Measurements from ENCODE around the gene PACRG. TPM values are rescaled to one million over a fixed set of nuclear protein-coding genes. Genes with fewer than 3 reads are reported as not detected.

The PACRG gene
- total RNA-seq, 2 experiments from 2014 or later, result 0.78 TPM; not detected in 1

GRCh38 chr6:163259689-163260088, 531.9 kb downstream of the PACRG start:
- ChIA-PET CTCF (no interaction called here), POLR2A (no interaction called here)
- no peak overlapping the region for H3K27ac Mint-ChIP-seq
- no peaks in the 10 kb centered on the region for H3K9me3 Mint-ChIP-seq (ENCODE audit: insufficient read depth)
- H3K4me1 Mint-ChIP-seq (ENCODE audit: low read depth), result peaks cover 9% of the 10 kb centered on the region
- DNase-seq, result no peak
- peaks cover 8% of the 10 kb centered on the region for H3K27me3 Mint-ChIP-seq (ENCODE audit: low read depth)
- H3K36me3 Mint-ChIP-seq (ENCODE audit: low read depth), result no peaks in the 10 kb centered on the region
- no peak for ATAC-seq
- no peak overlapping the region for H3K4me3 Mint-ChIP-seq

GRCh38 chr6:163260111-163260895, 532.5 kb downstream of the PACRG start:
- Mint-ChIP-seq H3K36me3 (ENCODE audit: low read depth) (no peaks in the 10 kb centered on the region), H3K27me3 (ENCODE audit: low read depth) (peaks cover 8% of the 10 kb centered on the region), H3K4me1 (ENCODE audit: low read depth) (peaks cover 9% of the 10 kb centered on the region), H3K9me3 (ENCODE audit: insufficient read depth) (no peaks in the 10 kb centered on the region), H3K4me3 (peak overlapping the region; percentile 23), H3K27ac (no peak overlapping the region)
- DNase-seq (no peak), ATAC-seq (no peak)
- ChIA-PET CTCF (no interaction called here), POLR2A (no interaction called here)

- CTCF ChIA-PET, result no interaction called here
- Mint-ChIP-seq H3K4me3 (no peak overlapping the region), H3K27ac (no peak overlapping the region), H3K36me3 (ENCODE audit: low read depth) (no peaks in the 10 kb centered on the region), H3K9me3 (ENCODE audit: insufficient read depth) (no peaks in the 10 kb centered on the region), H3K27me3 (ENCODE audit: low read depth) (peaks cover 8% of the 10 kb centered on the region), H3K4me1 (ENCODE audit: low read depth) (peaks cover 9% of the 10 kb centered on the region)
- POLR2A ChIA-PET, result no interaction called here
- DNase-seq (no peak), ATAC-seq (no peak)
Measured at GRCh38 chr6:163260911-163261310, 533.1 kb downstream of the PACRG start.

- peaks cover 8% of the 10 kb centered on the region for H3K27me3 Mint-ChIP-seq (ENCODE audit: low read depth)
- no peak for ATAC-seq
- CTCF ChIA-PET, result no interaction called here
- POLR2A ChIA-PET, result no interaction called here
- H3K4me1 Mint-ChIP-seq (ENCODE audit: low read depth), result peaks cover 9% of the 10 kb centered on the region
- no peak overlapping the region for H3K27ac Mint-ChIP-seq
- no peak overlapping the region for H3K4me3 Mint-ChIP-seq
- H3K36me3 Mint-ChIP-seq (ENCODE audit: low read depth), result no peaks in the 10 kb centered on the region
- DNase-seq, result no peak
- H3K9me3 Mint-ChIP-seq (ENCODE audit: insufficient read depth), result no peaks in the 10 kb centered on the region
Measured at GRCh38 chr6:163261361-163261760, 533.6 kb downstream of the PACRG start.

GRCh38 chr6:163262080-163262479, 534.3 kb downstream of the PACRG start:
- H3K4me3 Mint-ChIP-seq, result no peak overlapping the region
- peaks cover 9% of the 10 kb centered on the region for H3K4me1 Mint-ChIP-seq (ENCODE audit: low read depth)
- H3K27ac Mint-ChIP-seq, result no peak overlapping the region
- ChIA-PET CTCF (no interaction called here), POLR2A (no interaction called here)
- DNase-seq, result no peak
- no peak for ATAC-seq
- H3K27me3 Mint-ChIP-seq (ENCODE audit: low read depth), result peaks cover 8% of the 10 kb centered on the region
- H3K9me3 Mint-ChIP-seq (ENCODE audit: insufficient read depth), result no peaks in the 10 kb centered on the region
- H3K36me3 Mint-ChIP-seq (ENCODE audit: low read depth), result no peaks in the 10 kb centered on the region

GRCh38 chr6:163263196-163263595, 535.4 kb downstream of the PACRG start:
- ATAC-seq (no peak), DNase-seq (no peak)
- Mint-ChIP-seq H3K4me3 (no peak overlapping the region), H3K27ac (no peak overlapping the region), H3K4me1 (ENCODE audit: low read depth) (peaks cover 9% of the 10 kb centered on the region), H3K9me3 (ENCODE audit: insufficient read depth) (no peaks in the 10 kb centered on the region), H3K27me3 (ENCODE audit: low read depth) (peaks cover 8% of the 10 kb centered on the region), H3K36me3 (ENCODE audit: low read depth) (no peaks in the 10 kb centered on the region)
- POLR2A ChIA-PET, result no interaction called here
- CTCF ChIA-PET, result no interaction called here

- ATAC-seq (no peak), DNase-seq (no peak)
- Mint-ChIP-seq H3K4me1 (ENCODE audit: low read depth) (peaks cover 9% of the 10 kb centered on the region), H3K36me3 (ENCODE audit: low read depth) (no peaks in the 10 kb centered on the region), H3K27ac (no peak overlapping the region), H3K4me3 (no peak overlapping the region), H3K9me3 (ENCODE audit: insufficient read depth) (no peaks in the 10 kb centered on the region), H3K27me3 (ENCODE audit: low read depth) (peaks cover 8% of the 10 kb centered on the region)
- POLR2A ChIA-PET, result no interaction called here
- CTCF ChIA-PET, result no interaction called here
Measured at GRCh38 chr6:163263998-163264661, 536.4 kb downstream of the PACRG start.

- POLR2A ChIA-PET, result no interaction called here
- CTCF ChIA-PET, result no interaction called here
- H3K4me1 Mint-ChIP-seq (ENCODE audit: low read depth), result peaks cover 9% of the 10 kb centered on the region
- H3K4me3 Mint-ChIP-seq, result no peak overlapping the region
- H3K27ac Mint-ChIP-seq, result no peak overlapping the region
- no peak for ATAC-seq
- DNase-seq, result no peak
- H3K36me3 Mint-ChIP-seq (ENCODE audit: low read depth), result no peaks in the 10 kb centered on the region
- H3K9me3 Mint-ChIP-seq (ENCODE audit: insufficient read depth), result no peaks in the 10 kb centered on the region
- peaks cover 5% of the 10 kb centered on the region for H3K27me3 Mint-ChIP-seq (ENCODE audit: low read depth)
Measured at GRCh38 chr6:163264662-163265035, 536.9 kb downstream of the PACRG start.

- Mint-ChIP-seq H3K27ac (no peak overlapping the region), H3K36me3 (ENCODE audit: low read depth) (no peaks in the 10 kb centered on the region), H3K4me1 (ENCODE audit: low read depth) (no peaks in the 10 kb centered on the region), H3K27me3 (ENCODE audit: low read depth) (no peaks in the 10 kb centered on the region), H3K4me3 (no peak overlapping the region), H3K9me3 (ENCODE audit: insufficient read depth) (no peaks in the 10 kb centered on the region)
- DNase-seq (no peak), ATAC-seq (no peak)
- ChIA-PET POLR2A (no interaction called here), CTCF (no interaction called here)
Measured at GRCh38 chr6:163281634-163282033, 553.9 kb downstream of the PACRG start.

GRCh38 chr6:163282672-163283071, 554.9 kb downstream of the PACRG start:
- DNase-seq (no peak), ATAC-seq (no peak)
- Mint-ChIP-seq H3K4me3 (no peak overlapping the region), H3K4me1 (ENCODE audit: low read depth) (no peaks in the 10 kb centered on the region), H3K27ac (no peak overlapping the region), H3K9me3 (ENCODE audit: insufficient read depth) (no peaks in the 10 kb centered on the region), H3K27me3 (ENCODE audit: low read depth) (no peaks in the 10 kb centered on the region), H3K36me3 (ENCODE audit: low read depth) (no peaks in the 10 kb centered on the region)
- POLR2A ChIA-PET, result no interaction called here
- CTCF ChIA-PET, result no interaction called here

- H3K4me1 Mint-ChIP-seq (ENCODE audit: low read depth), result no peaks in the 10 kb centered on the region
- POLR2A ChIA-PET, result no interaction called here
- no peak for ATAC-seq
Measured at GRCh38 chr6:163284151-163284550, 556.4 kb downstream of the PACRG start.

GRCh38 chr6:163285691-163286090, 557.9 kb downstream of the PACRG start:
- ChIA-PET POLR2A (no interaction called here), CTCF (no interaction called here)
- Mint-ChIP-seq H3K9me3 (ENCODE audit: insufficient read depth) (no peaks in the 10 kb centered on the region), H3K27ac (no peak overlapping the region), H3K4me1 (ENCODE audit: low read depth) (no peaks in the 10 kb centered on the region), H3K27me3 (ENCODE audit: low read depth) (no peaks in the 10 kb centered on the region), H3K36me3 (ENCODE audit: low read depth) (no peaks in the 10 kb centered on the region), H3K4me3 (no peak overlapping the region)
- no peak for DNase-seq
- ATAC-seq, result no peak

More at GRCh38 chr6:163284151-163284550, 556.4 kb downstream of the PACRG start:
- Mint-ChIP-seq H3K36me3 (ENCODE audit: low read depth) (no peaks in the 10 kb centered on the region), H3K27ac (no peak overlapping the region), H3K27me3 (ENCODE audit: low read depth) (no peaks in the 10 kb centered on the region), H3K9me3 (ENCODE audit: insufficient read depth) (no peaks in the 10 kb centered on the region), H3K4me3 (no peak overlapping the region)
- DNase-seq, result no peak
- CTCF ChIA-PET, result no interaction called here

- ATAC-seq (no peak), DNase-seq (no peak)
- no peaks in the 10 kb centered on the region for H3K36me3 Mint-ChIP-seq (ENCODE audit: low read depth)
- POLR2A ChIA-PET, result no interaction called here
- CTCF ChIA-PET, result no interaction called here
- H3K27ac Mint-ChIP-seq, result no peak overlapping the region
- H3K27me3 Mint-ChIP-seq (ENCODE audit: low read depth), result no peaks in the 10 kb centered on the region
- no peak overlapping the region for H3K4me3 Mint-ChIP-seq
- no peaks in the 10 kb centered on the region for H3K4me1 Mint-ChIP-seq (ENCODE audit: low read depth)
- H3K9me3 Mint-ChIP-seq (ENCODE audit: insufficient read depth), result no peaks in the 10 kb centered on the region
Measured at GRCh38 chr6:163287626-163288025, 559.9 kb downstream of the PACRG start.

Measured in activated CD8-positive, alpha-beta T cell treated with anti-CD3 and anti-CD28 coated beads, Interleukin-2, amount 10 ng/mL, durations not matched to agents 7 days and 5 days (primary cell).